GM12891 (cell line): Measurements from ENCODE around the gene GARS1.

ENCODE experiments used
- POLR2AphosphoS5 ChIP-seq: IDR thresholded peaks from 2 replicates; pipeline ENCODE4 v1.6.1; 2011; ENCODE audit warnings: low read depth, low read length, control low read depth
- TAF1 ChIP-seq: IDR thresholded peaks from 2 replicates; pipeline ENCODE4 v1.6.1; 2011; ENCODE audit warnings: low read depth, low read length, control low read depth

GRCh38 chr7:30618080-30618676, 23.5 kb downstream of the GARS1 start:
- no peak for TF ChIP-seq TAF1
- no peak for TF ChIP-seq POLR2AphosphoS5
